A549 (cell line): ENCODE measurements around the gene ARHGEF7.

Experiments used
- CEBPB ChIP-seq, 2 experiments: fragments of >200 bp in 1 of 2; sonication (Bioruptor Twin) in 1 of 2; formaldehyde crosslinking in 1 of 2; IDR thresholded peaks; 2 replicates each; pipeline ENCODE4 v1.6.1; 2012 to 2016
- KDM1A ChIP-seq: fragments of 200-600 bp; sonication (generic); IDR thresholded peaks from 2 replicates; pipeline ENCODE4 v1.6.1; 2016; ENCODE audit warnings: low read depth, mild to moderate bottlenecking
- POLR2A ChIP-seq: IDR thresholded peaks from 2 replicates; pipeline ENCODE4 v1.6.1; 2012; ENCODE audit warnings: mild to moderate bottlenecking, low read length
- TF ChIP-seq, protein P1 (sequence below): fragments of >200 bp; sonication (Bioruptor Twin); formaldehyde crosslinking; IDR thresholded peaks from 3 replicates; pipeline ENCODE4 v1.5.1; 2016
- TF ChIP-seq, protein P2 (sequence below): fragments of 250-450 bp; sonication (Bioruptor Pico); IDR thresholded peaks from 2 replicates; pipeline ENCODE4 v1.5.0; 2020; ENCODE audit warnings: low read depth, mild to moderate bottlenecking, moderate library complexity

DNA sequence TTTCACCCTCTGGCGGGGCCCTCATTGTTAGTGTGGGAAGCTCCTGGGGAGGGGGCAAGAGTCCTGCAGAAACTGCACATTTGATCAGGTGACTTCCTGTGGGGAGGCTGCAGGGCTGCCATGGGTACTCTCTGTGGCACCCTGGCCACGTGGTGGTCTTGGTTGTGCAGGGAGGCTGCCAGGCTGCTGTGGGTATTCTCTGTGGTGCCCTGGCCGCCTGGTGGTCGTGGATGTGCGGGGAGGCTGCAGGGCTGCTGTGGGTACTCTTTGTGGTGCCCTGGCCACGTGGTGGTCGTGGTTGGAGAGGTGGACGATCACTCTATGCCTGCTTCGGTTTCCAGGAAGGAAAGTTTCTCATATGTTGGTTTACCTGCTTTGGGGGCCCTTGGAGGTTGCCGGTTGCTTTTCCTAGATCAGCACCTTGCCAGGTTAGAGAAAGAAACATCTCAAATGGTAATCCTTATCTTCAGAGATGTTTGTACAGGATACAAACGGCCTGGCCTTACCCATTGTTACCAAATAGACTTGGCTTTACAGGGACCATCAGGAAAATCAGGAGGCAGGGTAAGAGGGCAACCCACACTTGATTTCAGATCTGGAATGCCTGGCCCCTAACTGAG lies 228.2 kb downstream of the ARHGEF7 start:
- TF ChIP-seq, protein P1, sequence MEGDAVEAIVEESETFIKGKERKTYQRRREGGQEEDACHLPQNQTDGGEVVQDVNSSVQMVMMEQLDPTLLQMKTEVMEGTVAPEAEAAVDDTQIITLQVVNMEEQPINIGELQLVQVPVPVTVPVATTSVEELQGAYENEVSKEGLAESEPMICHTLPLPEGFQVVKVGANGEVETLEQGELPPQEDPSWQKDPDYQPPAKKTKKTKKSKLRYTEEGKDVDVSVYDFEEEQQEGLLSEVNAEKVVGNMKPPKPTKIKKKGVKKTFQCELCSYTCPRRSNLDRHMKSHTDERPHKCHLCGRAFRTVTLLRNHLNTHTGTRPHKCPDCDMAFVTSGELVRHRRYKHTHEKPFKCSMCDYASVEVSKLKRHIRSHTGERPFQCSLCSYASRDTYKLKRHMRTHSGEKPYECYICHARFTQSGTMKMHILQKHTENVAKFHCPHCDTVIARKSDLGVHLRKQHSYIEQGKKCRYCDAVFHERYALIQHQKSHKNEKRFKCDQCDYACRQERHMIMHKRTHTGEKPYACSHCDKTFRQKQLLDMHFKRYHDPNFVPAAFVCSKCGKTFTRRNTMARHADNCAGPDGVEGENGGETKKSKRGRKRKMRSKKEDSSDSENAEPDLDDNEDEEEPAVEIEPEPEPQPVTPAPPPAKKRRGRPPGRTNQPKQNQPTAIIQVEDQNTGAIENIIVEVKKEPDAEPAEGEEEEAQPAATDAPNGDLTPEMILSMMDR = no peak
- no peak for TF ChIP-seq CEBPB (IDR thresholded peaks at IDR 0.05)
- TF ChIP-seq KDM1A = no peak
- TF ChIP-seq, protein P2, sequence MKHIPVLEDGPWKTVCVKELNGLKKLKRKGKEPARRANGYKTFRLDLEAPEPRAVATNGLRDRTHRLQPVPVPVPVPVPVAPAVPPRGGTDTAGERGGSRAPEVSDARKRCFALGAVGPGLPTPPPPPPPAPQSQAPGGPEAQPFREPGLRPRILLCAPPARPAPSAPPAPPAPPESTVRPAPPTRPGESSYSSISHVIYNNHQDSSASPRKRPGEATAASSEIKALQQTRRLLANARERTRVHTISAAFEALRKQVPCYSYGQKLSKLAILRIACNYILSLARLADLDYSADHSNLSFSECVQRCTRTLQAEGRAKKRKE (CRISPR knock-in tag) = no peak
- TF ChIP-seq POLR2A = no peak
